H9 (cell line): ENCODE data around the gene FERMT1. TPM values are rescaled to one million over a fixed set of nuclear protein-coding genes. Genes with fewer than 3 reads are reported as not detected.
A peak's percentile ranks its signal among the peaks of the same experiment; 100 is the strongest.

Experiments
- DNase-seq: peaks from one replicate; pipeline ENCODE4 v3.0.0-alpha.2; 2017
- H2AFZ ChIP-seq: one replicate; pipeline ENCODE4 v1.6.1; 2013; ENCODE audit warnings: mild to moderate bottlenecking, low read length, control low read depth, moderate library complexity
- H2AK5ac ChIP-seq: 2 replicates; pipeline ENCODE4 v1.6.1; 2013; ENCODE audit warnings: low read length, control low read depth, mixed read lengths; ENCODE audit not compliant: insufficient read length
- H2BK120ac ChIP-seq: one replicate; pipeline ENCODE4 v1.6.1; 2013; ENCODE audit warnings: low read depth, mild to moderate bottlenecking, low read length, control low read depth, inconsistent platforms; ENCODE audit not compliant: poor library complexity, severe bottlenecking
- H2BK12ac ChIP-seq: 2 replicates; pipeline ENCODE4 v1.6.1; 2013; ENCODE audit warnings: low read length, control low read depth, mixed read lengths, low read depth; ENCODE audit not compliant: insufficient read length
- H2BK15ac ChIP-seq: 2 replicates; pipeline ENCODE4 v1.6.1; 2013; ENCODE audit warnings: low read depth, low read length, control low read depth
- H2BK20ac ChIP-seq: one replicate; pipeline ENCODE4 v1.6.1; 2013; ENCODE audit warnings: low read depth, mild to moderate bottlenecking, low read length, control low read depth, inconsistent platforms; ENCODE audit not compliant: poor library complexity, severe bottlenecking
- H2BK5ac ChIP-seq: 2 replicates; pipeline ENCODE4 v1.6.1; 2013; ENCODE audit warnings: low read length, control low read depth, mixed read lengths; ENCODE audit not compliant: insufficient read length
- H3K14ac ChIP-seq: 2 replicates; pipeline ENCODE4 v1.6.1; 2013; ENCODE audit warnings: low read length, control low read depth; ENCODE audit not compliant: insufficient read depth
- H3K18ac ChIP-seq: 2 replicates; pipeline ENCODE4 v1.6.1; 2013; ENCODE audit warnings: low read depth, mild to moderate bottlenecking, mixed read lengths, low read length, control low read depth; ENCODE audit not compliant: insufficient read length
- H3K23ac ChIP-seq: 2 replicates; pipeline ENCODE4 v1.6.1; 2013; ENCODE audit warnings: low read length, control low read depth, mixed read lengths, low read depth; ENCODE audit not compliant: insufficient read length
- H3K23me2 ChIP-seq: 2 replicates; pipeline ENCODE4 v1.6.1; 2013; ENCODE audit warnings: low read depth, mild to moderate bottlenecking, mixed read lengths, low read length, control low read depth; ENCODE audit not compliant: insufficient read length, poor library complexity, severe bottlenecking
- H3K27ac ChIP-seq: 2 replicates; pipeline ENCODE4 v1.5.1; 2013; ENCODE audit warnings: low read length, control low read depth, mixed read lengths, low read depth; ENCODE audit not compliant: insufficient read length
- H3K27me3 ChIP-seq: 2 replicates; pipeline ENCODE4 v1.6.1; 2013; ENCODE audit warnings: low read length, control low read depth, inconsistent platforms; ENCODE audit not compliant: insufficient read depth
- H3K4ac ChIP-seq: 2 replicates; pipeline ENCODE4 v1.6.1; 2013; ENCODE audit warnings: low read depth, mild to moderate bottlenecking, control low read depth, inconsistent platforms, low read length, moderate library complexity
- H3K4me1 ChIP-seq: 2 replicates; pipeline ENCODE4 v1.6.1; 2013; ENCODE audit warnings: low read length, control low read depth, inconsistent platforms; ENCODE audit not compliant: insufficient read depth
- H3K4me2 ChIP-seq: 2 replicates; pipeline ENCODE4 v1.6.1; 2013; ENCODE audit warnings: low read length, control low read depth, mixed read lengths; ENCODE audit not compliant: insufficient read length, insufficient read depth
- H3K56ac ChIP-seq: 2 replicates; pipeline ENCODE4 v1.6.1; 2013; ENCODE audit warnings: low read depth, mild to moderate bottlenecking, mixed read lengths, low read length, control low read depth; ENCODE audit not compliant: insufficient read length
- H3K79me1 ChIP-seq: 2 replicates; pipeline ENCODE4 v1.6.1; 2013; ENCODE audit warnings: low read depth, mild to moderate bottlenecking, moderate library complexity, low read length, control low read depth, inconsistent platforms; ENCODE audit not compliant: insufficient read depth, poor library complexity, severe bottlenecking
- H3K79me2 ChIP-seq: 2 replicates; pipeline ENCODE4 v1.6.1; 2013; ENCODE audit warnings: low read length, control low read depth, inconsistent platforms; ENCODE audit not compliant: insufficient read depth
- H3K9ac ChIP-seq: 2 replicates; pipeline ENCODE4 v1.6.1; 2013; ENCODE audit warnings: low read length, control low read depth, mixed read lengths; ENCODE audit not compliant: insufficient read length; ENCODE audit errors: extremely low read depth
- H3K9me3 ChIP-seq: one replicate; pipeline ENCODE4 v1.6.1; 2013; ENCODE audit warnings: low read depth, low read length, inconsistent platforms; ENCODE audit not compliant: control insufficient read depth
- H3T11ph ChIP-seq: one replicate; pipeline ENCODE4 v1.6.1; 2013; ENCODE audit warnings: mild to moderate bottlenecking, low read length, control low read depth, inconsistent platforms
- H4K20me1 ChIP-seq: one replicate; pipeline ENCODE4 v1.6.1; 2013; ENCODE audit not compliant: control insufficient read depth, insufficient read length, insufficient read depth
- H4K5ac ChIP-seq: 2 replicates; pipeline ENCODE4 v1.6.1; 2013; ENCODE audit warnings: low read depth, mild to moderate bottlenecking, mixed read lengths, low read length, control low read depth; ENCODE audit not compliant: insufficient read length
- H4K8ac ChIP-seq: replicated peaks from 2 replicates; pipeline ENCODE4 v1.6.1; 2013; ENCODE audit warnings: low read length, control low read depth, mixed read lengths, low read depth; ENCODE audit not compliant: insufficient read length
- H4K91ac ChIP-seq: 2 replicates; pipeline ENCODE4 v1.6.1; 2013; ENCODE audit warnings: low read depth, mild to moderate bottlenecking, moderate library complexity, mixed read lengths, low read length, control low read depth; ENCODE audit not compliant: insufficient read length
- H3K27ac Mint-ChIP-seq, 3 experiments: 2 replicates in 2 of 3; 3 replicates in 1 of 3; pipeline ENCODE4 v1.8.0; 2020 to 2021; ENCODE audit warnings: mixed read lengths in 3 of 3, mild to moderate bottlenecking in 1 of 3, moderate library complexity in 1 of 3
- H3K27me3 Mint-ChIP-seq: 2 replicates; pipeline ENCODE4 v1.8.0; 2021; ENCODE audit warnings: low read depth, mild to moderate bottlenecking, moderate library complexity, mixed read lengths
- H3K36me3 Mint-ChIP-seq, 3 experiments: 2 replicates in 2 of 3; 3 replicates in 1 of 3; pipeline ENCODE4 v1.8.0; 2020 to 2021; ENCODE audit warnings: low read depth in 3 of 3, mixed read lengths in 3 of 3; ENCODE audit not compliant: insufficient read depth in 1 of 3
- H3K4me1 Mint-ChIP-seq, 2 experiments: 2 replicates each; pipeline ENCODE4 v1.8.0; 2020; ENCODE audit warnings: mixed read lengths in 2 of 2
- H3K4me3 Mint-ChIP-seq, 2 experiments: 2 replicates in 1 of 2; 3 replicates in 1 of 2; pipeline ENCODE4 v1.8.0; 2020 to 2021; ENCODE audit warnings: mild to moderate bottlenecking in 2 of 2, mixed read lengths in 2 of 2, moderate library complexity in 1 of 2
- H3K9me3 Mint-ChIP-seq, 2 experiments: 2 replicates in 1 of 2; 3 replicates in 1 of 2; pipeline ENCODE4 v1.8.0; 2020; ENCODE audit warnings: mild to moderate bottlenecking in 2 of 2, mixed read lengths in 2 of 2, moderate library complexity in 1 of 2
- WGBS: extraction: QIAGEN DNeasy Blood & Tissue Kit; methylation state at CpG from one replicate; pipeline ENCODE4 v1.1.7; 2013; ENCODE audit warnings: missing lambda C conversion rate, low lambda C conversion rate, mixed read lengths; ENCODE audit not compliant: insufficient read length; ENCODE audit errors: extremely low coverage; 5-methylcytosine and 5-hydroxymethylcytosine counted together
- total RNA-seq: library from RNA; stranded (reverse); gene quantifications from 2 replicates; pipeline ENCODE4 v1.2.1, GENCODE V29; 2021
- TF ChIP-seq, protein P1 (sequence below): fragments of 200-600 bp; sonication (generic); conservative IDR thresholded peaks from 3 replicates; pipeline ENCODE4 v1.8.0; 2021; ENCODE audit warnings: antibody characterized with exemption, mild to moderate bottlenecking

FERMT1 gene
- total RNA-seq, 1 experiment from 2014 or later: 9.6 TPM

DNA sequence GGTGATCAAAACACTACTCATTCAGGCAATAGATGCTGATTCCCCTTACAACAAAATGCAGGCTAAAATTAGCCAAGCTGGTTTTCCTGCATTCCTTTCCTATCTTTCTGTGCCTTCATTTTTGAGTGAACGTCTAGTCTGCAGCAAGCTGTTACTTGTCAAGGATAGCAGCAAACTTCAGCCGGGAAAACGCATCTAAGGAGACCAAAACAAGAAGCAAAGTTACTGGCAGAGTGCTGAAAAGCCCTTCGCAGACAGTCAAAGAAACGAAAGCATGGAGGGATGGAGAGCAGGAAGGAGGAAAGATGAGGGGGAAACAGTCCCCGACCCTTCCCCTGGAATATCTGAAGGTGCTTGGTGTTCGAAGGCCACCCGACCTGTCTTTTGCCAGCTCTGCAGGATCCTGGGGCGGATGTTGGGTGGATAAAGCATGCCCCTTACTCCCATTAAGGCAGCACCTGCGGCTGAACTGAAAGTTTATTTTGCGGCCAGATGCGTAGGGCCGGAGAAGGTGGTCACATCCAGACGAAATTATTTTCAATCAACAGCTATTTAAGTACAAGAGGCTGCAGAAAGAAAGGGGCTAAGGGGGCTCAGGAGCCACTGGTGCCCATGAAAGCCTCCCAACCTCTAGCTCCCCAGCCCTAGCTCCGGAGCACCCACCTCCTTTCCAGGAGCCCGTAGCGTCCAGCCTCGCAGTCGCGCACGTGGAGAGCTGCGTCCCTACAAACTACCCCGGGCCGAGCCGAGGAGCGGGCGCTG lies 538 bp downstream of the FERMT1 start:
- H4K20me1 ChIP-seq: no peaks in the 10 kb centered on the region
- no peak overlapping the region for H2BK12ac ChIP-seq
- no peak overlapping the region for H3K27ac ChIP-seq
- no peak overlapping the region for H3K18ac ChIP-seq
- H3K79me2 ChIP-seq: no peaks in the 10 kb centered on the region
- peak overlapping the region; percentile 71 for H3K4me2 ChIP-seq
- H3K9me3 Mint-ChIP-seq: no peaks in the 10 kb centered on the region; a peak in 1 of 5 replicates
- no peak overlapping the region for H4K5ac ChIP-seq
- H3K4me1 ChIP-seq: peaks cover 8% of the 10 kb centered on the region
- H3K23ac ChIP-seq: no peak overlapping the region
- no peak overlapping the region for H3K27ac Mint-ChIP-seq
- H3K27me3 ChIP-seq: peaks cover 4% of the 10 kb centered on the region; the same call in 1 of the 2 replicates
- no peak overlapping the region for H2BK15ac ChIP-seq
- no CpG with 5 or more reads among the region's 27 CpGs for WGBS
- H2BK20ac ChIP-seq: no peak overlapping the region
- H3K9ac ChIP-seq: peak overlapping the region; percentile 21
- H3K4me1 Mint-ChIP-seq: peaks cover 35 to 41% of the 10 kb centered on the region in 2 experiments
- no peak overlapping the region for H4K91ac ChIP-seq
- H3K79me1 ChIP-seq: no peaks in the 10 kb centered on the region
- peaks cover 30% of the 10 kb centered on the region for H3K27me3 Mint-ChIP-seq
- no peak overlapping the region for H2BK5ac ChIP-seq
- H2BK120ac ChIP-seq: no peak overlapping the region
- H3T11ph ChIP-seq: no peak overlapping the region
- H2AFZ ChIP-seq: no peak overlapping the region
- H3K9me3 ChIP-seq: no peaks in the 10 kb centered on the region
- DNase-seq: peak; percentile 36
- no peak overlapping the region for H3K4ac ChIP-seq
- H3K23me2 ChIP-seq: peaks cover 9% of the 10 kb centered on the region
- no peak overlapping the region for H4K8ac ChIP-seq
- peak overlapping the region; percentile 57; the same call in 1 of the 2 replicates for H3K14ac ChIP-seq
- TF ChIP-seq, protein P1, sequence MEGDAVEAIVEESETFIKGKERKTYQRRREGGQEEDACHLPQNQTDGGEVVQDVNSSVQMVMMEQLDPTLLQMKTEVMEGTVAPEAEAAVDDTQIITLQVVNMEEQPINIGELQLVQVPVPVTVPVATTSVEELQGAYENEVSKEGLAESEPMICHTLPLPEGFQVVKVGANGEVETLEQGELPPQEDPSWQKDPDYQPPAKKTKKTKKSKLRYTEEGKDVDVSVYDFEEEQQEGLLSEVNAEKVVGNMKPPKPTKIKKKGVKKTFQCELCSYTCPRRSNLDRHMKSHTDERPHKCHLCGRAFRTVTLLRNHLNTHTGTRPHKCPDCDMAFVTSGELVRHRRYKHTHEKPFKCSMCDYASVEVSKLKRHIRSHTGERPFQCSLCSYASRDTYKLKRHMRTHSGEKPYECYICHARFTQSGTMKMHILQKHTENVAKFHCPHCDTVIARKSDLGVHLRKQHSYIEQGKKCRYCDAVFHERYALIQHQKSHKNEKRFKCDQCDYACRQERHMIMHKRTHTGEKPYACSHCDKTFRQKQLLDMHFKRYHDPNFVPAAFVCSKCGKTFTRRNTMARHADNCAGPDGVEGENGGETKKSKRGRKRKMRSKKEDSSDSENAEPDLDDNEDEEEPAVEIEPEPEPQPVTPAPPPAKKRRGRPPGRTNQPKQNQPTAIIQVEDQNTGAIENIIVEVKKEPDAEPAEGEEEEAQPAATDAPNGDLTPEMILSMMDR: no peak
- H3K4me3 Mint-ChIP-seq: peak overlapping the region; percentile 69 to 80
- peaks cover 13 to 17% (median 15%) of the 10 kb centered on the region in 3 experiments; a peak in 6 of 7 replicates for H3K36me3 Mint-ChIP-seq
- no peak overlapping the region for H2AK5ac ChIP-seq
- H3K56ac ChIP-seq: no peak overlapping the region
